OCI-LY1 (cell line): ENCODE data around the gene SH3YL1.

Experiments used
- EZH2 ChIP-seq: fragments of 200-600 bp; sonication (generic), shearing (Covaris generic); IDR thresholded peaks from 2 replicates; pipeline ENCODE4 v1.8.0; 2017; ENCODE audit warnings: borderline replicate concordance, mixed run types, mild to moderate bottlenecking, antibody characterized with exemption, low read length, moderate library complexity, mixed read lengths
- TF ChIP-seq, protein P1 (sequence below): fragments of 200-600 bp; sonication (generic), shearing (Covaris generic); IDR thresholded peaks from 2 replicates; pipeline ENCODE4 v1.5.1; 2017; ENCODE audit warnings: mild to moderate bottlenecking, antibody characterized with exemption, low read length, moderate library complexity, mixed read lengths

DNA sequence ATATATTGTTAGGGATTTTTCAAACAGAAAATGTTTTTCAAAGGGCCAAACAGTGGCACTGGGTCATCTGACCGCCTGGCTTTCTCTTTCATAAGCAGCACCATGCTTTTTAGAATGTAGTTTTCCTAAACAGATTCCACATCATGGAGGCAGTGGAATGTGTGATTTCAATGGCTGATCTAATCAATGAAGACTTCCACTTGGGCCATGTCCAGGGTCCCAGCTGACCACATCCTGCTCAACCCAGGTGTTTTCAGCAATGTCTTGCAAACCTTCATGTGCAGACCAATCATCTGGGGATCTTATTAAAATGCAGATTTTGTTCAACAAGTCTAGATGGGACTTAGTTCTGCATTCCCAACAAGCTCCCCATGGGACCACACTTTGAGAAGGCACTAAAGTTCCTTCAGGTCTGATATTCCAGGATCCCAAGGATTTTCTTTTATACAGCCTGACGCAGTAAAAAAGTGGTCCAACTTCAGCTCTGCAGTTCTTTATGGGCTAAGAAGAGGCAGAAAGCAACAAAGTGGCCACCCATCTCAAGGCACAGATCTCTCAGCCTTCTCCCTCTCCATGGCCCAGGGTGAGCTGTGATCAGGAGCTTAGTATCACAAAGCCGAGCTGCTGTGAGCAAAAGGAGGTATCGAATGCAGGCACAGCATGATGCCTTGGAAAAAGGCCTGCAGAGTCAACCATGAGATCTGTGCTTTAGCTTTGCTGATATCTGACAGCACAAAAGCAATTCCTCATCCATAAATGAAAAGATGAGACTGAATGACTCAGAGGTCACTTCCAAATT, 20.4 kb upstream of the SH3YL1 start:
- TF ChIP-seq, protein P1, sequence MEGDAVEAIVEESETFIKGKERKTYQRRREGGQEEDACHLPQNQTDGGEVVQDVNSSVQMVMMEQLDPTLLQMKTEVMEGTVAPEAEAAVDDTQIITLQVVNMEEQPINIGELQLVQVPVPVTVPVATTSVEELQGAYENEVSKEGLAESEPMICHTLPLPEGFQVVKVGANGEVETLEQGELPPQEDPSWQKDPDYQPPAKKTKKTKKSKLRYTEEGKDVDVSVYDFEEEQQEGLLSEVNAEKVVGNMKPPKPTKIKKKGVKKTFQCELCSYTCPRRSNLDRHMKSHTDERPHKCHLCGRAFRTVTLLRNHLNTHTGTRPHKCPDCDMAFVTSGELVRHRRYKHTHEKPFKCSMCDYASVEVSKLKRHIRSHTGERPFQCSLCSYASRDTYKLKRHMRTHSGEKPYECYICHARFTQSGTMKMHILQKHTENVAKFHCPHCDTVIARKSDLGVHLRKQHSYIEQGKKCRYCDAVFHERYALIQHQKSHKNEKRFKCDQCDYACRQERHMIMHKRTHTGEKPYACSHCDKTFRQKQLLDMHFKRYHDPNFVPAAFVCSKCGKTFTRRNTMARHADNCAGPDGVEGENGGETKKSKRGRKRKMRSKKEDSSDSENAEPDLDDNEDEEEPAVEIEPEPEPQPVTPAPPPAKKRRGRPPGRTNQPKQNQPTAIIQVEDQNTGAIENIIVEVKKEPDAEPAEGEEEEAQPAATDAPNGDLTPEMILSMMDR = no peak
- TF ChIP-seq EZH2 = no peak
